ENCODE data around the gene PEMT. TPM values are rescaled to one million over a fixed set of nuclear protein-coding genes. Genes with fewer than 3 reads are reported as not detected.
"Not testable (repeated sequence)": the region's sequence is repeated elsewhere in the genome, so short reads cannot be mapped to it uniquely, and the experiment has no call there.

PEMT gene
- total RNA-seq, 1 experiment from 2014 or later, result 53.1 TPM

DNA sequence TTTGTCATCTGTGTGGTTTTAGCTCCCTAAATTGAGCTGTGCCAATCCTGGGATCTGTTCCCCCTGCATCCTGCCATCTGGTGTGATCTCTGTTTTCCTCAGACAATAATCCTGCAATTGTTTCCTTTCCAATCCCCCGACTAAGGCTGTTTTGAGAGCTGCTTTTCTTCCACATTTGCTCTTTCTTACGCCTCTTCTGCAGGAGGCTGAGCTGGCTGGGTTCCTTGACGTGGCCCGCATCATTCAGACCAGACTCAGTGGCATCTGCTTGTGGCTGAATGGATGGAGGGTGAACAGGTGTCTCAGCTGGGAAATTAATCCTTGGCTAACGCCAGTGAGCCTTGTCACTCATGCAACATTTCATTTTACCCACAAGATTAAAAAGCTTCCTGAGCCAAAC, 124.5 kb downstream of the PEMT start:
- DNase-seq (ENCODE audit: low spot score), result no peak
- H3K27me3 Mint-ChIP-seq (ENCODE audit: low read depth), result peaks cover 5% of the 10 kb centered on the region
- ChIA-PET POLR2A (no interaction called here), CTCF (interaction anchor here (0.6 to 1.5 kb wide), 2 partner anchors 112 to 313 kb away, joined by 4 to 6 read pairs; no protein-coding TSS in a partner anchor)
- no peak overlapping the region for H3K4me3 Mint-ChIP-seq
- no peaks in the 10 kb centered on the region for H3K4me1 Mint-ChIP-seq
- ATAC-seq, result no peak
- H3K27ac Mint-ChIP-seq, result no peak overlapping the region
- no peak for TF ChIP-seq CREM (CRISPR knock-in tag; IDR thresholded peaks at IDR 0.05)
- TF ChIP-seq ZNF317 (CRISPR knock-in tag; IDR thresholded peaks at IDR 0.05; ENCODE audit: borderline replicate concordance, low read depth), result no peak
- no peak for TF ChIP-seq EMX1 (CRISPR knock-in tag; IDR thresholded peaks at IDR 0.05)
- TF ChIP-seq, protein P1, sequence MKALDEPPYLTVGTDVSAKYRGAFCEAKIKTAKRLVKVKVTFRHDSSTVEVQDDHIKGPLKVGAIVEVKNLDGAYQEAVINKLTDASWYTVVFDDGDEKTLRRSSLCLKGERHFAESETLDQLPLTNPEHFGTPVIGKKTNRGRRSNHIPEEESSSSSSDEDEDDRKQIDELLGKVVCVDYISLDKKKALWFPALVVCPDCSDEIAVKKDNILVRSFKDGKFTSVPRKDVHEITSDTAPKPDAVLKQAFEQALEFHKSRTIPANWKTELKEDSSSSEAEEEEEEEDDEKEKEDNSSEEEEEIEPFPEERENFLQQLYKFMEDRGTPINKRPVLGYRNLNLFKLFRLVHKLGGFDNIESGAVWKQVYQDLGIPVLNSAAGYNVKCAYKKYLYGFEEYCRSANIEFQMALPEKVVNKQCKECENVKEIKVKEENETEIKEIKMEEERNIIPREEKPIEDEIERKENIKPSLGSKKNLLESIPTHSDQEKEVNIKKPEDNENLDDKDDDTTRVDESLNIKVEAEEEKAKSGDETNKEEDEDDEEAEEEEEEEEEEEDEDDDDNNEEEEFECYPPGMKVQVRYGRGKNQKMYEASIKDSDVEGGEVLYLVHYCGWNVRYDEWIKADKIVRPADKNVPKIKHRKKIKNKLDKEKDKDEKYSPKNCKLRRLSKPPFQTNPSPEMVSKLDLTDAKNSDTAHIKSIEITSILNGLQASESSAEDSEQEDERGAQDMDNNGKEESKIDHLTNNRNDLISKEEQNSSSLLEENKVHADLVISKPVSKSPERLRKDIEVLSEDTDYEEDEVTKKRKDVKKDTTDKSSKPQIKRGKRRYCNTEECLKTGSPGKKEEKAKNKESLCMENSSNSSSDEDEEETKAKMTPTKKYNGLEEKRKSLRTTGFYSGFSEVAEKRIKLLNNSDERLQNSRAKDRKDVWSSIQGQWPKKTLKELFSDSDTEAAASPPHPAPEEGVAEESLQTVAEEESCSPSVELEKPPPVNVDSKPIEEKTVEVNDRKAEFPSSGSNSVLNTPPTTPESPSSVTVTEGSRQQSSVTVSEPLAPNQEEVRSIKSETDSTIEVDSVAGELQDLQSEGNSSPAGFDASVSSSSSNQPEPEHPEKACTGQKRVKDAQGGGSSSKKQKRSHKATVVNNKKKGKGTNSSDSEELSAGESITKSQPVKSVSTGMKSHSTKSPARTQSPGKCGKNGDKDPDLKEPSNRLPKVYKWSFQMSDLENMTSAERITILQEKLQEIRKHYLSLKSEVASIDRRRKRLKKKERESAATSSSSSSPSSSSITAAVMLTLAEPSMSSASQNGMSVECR (CRISPR knock-in tag; IDR thresholded peaks at IDR 0.05; ENCODE audit: borderline replicate concordance), result no peak
- H3K9me3 Mint-ChIP-seq, result no peaks in the 10 kb centered on the region
- H3K36me3 Mint-ChIP-seq, result no peaks in the 10 kb centered on the region

DNA sequence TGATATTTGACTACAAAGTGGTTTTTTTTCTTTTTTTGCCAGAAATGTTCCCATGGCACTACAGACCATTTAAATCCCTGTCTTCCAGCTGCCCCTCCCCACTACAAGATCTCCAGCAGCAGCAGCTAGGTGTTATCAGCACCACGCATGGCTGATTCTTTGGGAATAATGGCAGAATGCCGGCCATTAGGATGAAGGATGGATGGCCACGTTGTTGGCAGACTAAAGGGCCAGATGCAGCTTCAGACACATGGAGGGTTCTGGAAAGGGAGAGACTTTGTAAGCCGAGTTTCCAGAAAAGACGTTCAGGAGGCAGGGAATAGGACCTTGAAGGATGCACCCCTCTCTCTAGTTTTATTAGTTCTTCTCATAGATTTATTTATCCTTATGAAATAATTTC, 125.0 kb downstream of the PEMT start:
- H3K27me3 Mint-ChIP-seq (ENCODE audit: low read depth), result peaks cover 5% of the 10 kb centered on the region
- no peaks in the 10 kb centered on the region for H3K4me1 Mint-ChIP-seq
- no peak overlapping the region for H3K4me3 Mint-ChIP-seq
- ATAC-seq (no peak), DNase-seq (ENCODE audit: low spot score) (no peak)
- ChIA-PET POLR2A (no interaction called here), CTCF (interaction anchor here (1.5 kb wide), 1 partner anchor 111 kb away, joined by 4 read pairs; no protein-coding TSS in a partner anchor)
- TF ChIP-seq, protein P2, sequence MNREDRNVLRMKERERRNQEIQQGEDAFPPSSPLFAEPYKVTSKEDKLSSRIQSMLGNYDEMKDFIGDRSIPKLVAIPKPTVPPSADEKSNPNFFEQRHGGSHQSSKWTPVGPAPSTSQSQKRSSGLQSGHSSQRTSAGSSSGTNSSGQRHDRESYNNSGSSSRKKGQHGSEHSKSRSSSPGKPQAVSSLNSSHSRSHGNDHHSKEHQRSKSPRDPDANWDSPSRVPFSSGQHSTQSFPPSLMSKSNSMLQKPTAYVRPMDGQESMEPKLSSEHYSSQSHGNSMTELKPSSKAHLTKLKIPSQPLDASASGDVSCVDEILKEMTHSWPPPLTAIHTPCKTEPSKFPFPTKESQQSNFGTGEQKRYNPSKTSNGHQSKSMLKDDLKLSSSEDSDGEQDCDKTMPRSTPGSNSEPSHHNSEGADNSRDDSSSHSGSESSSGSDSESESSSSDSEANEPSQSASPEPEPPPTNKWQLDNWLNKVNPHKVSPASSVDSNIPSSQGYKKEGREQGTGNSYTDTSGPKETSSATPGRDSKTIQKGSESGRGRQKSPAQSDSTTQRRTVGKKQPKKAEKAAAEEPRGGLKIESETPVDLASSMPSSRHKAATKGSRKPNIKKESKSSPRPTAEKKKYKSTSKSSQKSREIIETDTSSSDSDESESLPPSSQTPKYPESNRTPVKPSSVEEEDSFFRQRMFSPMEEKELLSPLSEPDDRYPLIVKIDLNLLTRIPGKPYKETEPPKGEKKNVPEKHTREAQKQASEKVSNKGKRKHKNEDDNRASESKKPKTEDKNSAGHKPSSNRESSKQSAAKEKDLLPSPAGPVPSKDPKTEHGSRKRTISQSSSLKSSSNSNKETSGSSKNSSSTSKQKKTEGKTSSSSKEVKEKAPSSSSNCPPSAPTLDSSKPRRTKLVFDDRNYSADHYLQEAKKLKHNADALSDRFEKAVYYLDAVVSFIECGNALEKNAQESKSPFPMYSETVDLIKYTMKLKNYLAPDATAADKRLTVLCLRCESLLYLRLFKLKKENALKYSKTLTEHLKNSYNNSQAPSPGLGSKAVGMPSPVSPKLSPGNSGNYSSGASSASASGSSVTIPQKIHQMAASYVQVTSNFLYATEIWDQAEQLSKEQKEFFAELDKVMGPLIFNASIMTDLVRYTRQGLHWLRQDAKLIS (CRISPR knock-in tag; IDR thresholded peaks at IDR 0.05; ENCODE audit: borderline replicate concordance), result no peak
- TF ChIP-seq RORB (CRISPR knock-in tag; IDR thresholded peaks at IDR 0.05), result no peak
- TF ChIP-seq ELF4 (CRISPR knock-in tag; IDR thresholded peaks at IDR 0.05; ENCODE audit: low read depth), result no peak
- no peak for TF ChIP-seq OVOL2 (CRISPR knock-in tag; IDR thresholded peaks at IDR 0.05; ENCODE audit: borderline replicate concordance)
- TF ChIP-seq, protein P3, sequence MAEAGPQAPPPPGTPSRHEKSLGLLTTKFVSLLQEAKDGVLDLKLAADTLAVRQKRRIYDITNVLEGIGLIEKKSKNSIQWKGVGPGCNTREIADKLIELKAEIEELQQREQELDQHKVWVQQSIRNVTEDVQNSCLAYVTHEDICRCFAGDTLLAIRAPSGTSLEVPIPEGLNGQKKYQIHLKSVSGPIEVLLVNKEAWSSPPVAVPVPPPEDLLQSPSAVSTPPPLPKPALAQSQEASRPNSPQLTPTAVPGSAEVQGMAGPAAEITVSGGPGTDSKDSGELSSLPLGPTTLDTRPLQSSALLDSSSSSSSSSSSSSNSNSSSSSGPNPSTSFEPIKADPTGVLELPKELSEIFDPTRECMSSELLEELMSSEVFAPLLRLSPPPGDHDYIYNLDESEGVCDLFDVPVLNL (CRISPR knock-in tag; IDR thresholded peaks at IDR 0.05; ENCODE audit: borderline replicate concordance, low read depth), result no peak
- TF ChIP-seq TEAD1 (CRISPR knock-in tag; IDR thresholded peaks at IDR 0.05), result no peak
- no peak for TF ChIP-seq ATF1 (CRISPR knock-in tag; IDR thresholded peaks at IDR 0.05)
- no peak for TF ChIP-seq GTF2I (CRISPR knock-in tag; conservative IDR thresholded peaks at IDR 0.05)
- no peak for TF ChIP-seq ZNF121 (CRISPR knock-in tag; IDR thresholded peaks at IDR 0.05)
- no peak for TF ChIP-seq CREM (CRISPR knock-in tag; IDR thresholded peaks at IDR 0.05)
- H3K36me3 Mint-ChIP-seq, result no peaks in the 10 kb centered on the region
- no peaks in the 10 kb centered on the region for H3K9me3 Mint-ChIP-seq
- no peak overlapping the region for H3K27ac Mint-ChIP-seq

DNA sequence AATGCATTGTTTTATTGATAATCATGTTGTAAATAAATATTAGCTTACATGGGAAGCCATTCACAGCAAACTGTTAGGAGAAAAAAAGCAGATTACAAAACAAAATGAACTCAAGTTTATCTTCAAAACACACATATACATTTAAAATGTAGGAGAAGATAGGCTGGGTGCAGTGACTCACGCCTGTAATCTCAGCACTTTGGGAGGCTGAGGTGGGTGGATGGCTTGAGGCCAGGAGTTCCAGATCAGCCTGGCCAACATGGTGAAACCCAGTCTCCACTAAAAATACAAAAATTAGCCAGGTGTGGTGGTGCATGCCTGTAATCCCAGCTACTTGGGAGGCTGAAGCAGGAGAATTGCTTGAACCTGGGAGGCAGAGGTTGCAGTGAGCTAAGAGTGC, 125.6 kb downstream of the PEMT start:
- H3K27ac Mint-ChIP-seq; H3K4me1 Mint-ChIP-seq; H3K9me3 Mint-ChIP-seq; H3K36me3 Mint-ChIP-seq; ATAC-seq; H3K27me3 Mint-ChIP-seq (ENCODE audit: low read depth); DNase-seq (ENCODE audit: low spot score); POLR2A ChIA-PET; H3K4me3 Mint-ChIP-seq: not testable (repeated sequence)
- CTCF ChIA-PET, result interaction anchor here (1.1 kb wide), 1 partner anchor 31 kb away, joined by 3 read pairs; no protein-coding TSS in a partner anchor

Measured in WTC11 (cell line).